Loucy (cell line): Measurements from ENCODE around the gene KAT2B.

Experiments
- H2AFZ ChIP-seq: fragments of 200-600 bp; sonication (generic); 2 replicates; pipeline ENCODE4 v1.6.0; 2016; ENCODE audit warnings: antibody characterized with exemption, mild to moderate bottlenecking, low read length, moderate library complexity
- H3F3A ChIP-seq: fragments of 200-600 bp; 2 replicates; pipeline ENCODE4 v1.6.0; 2016; ENCODE audit warnings: antibody characterized with exemption, low read depth, mild to moderate bottlenecking
- H3K27me3 ChIP-seq: fragments of 200-600 bp; sonication (generic); 2 replicates; pipeline ENCODE4 v1.6.1; 2014; ENCODE audit warnings: low read length, mild to moderate bottlenecking; ENCODE audit not compliant: insufficient read depth, poor library complexity, severe bottlenecking
- H3K36me3 ChIP-seq: fragments of 200-600 bp; sonication (generic); 2 replicates; pipeline ENCODE4 v1.6.1; 2016; ENCODE audit warnings: low read length; ENCODE audit not compliant: insufficient read depth
- H3K4me1 ChIP-seq: fragments of 200-600 bp; sonication (generic); 2 replicates; pipeline ENCODE4 v1.5.1; 2014; ENCODE audit warnings: low read length, mild to moderate bottlenecking; ENCODE audit not compliant: insufficient read depth, poor library complexity, severe bottlenecking
- H3K4me2 ChIP-seq: fragments of 200-600 bp; sonication (generic); 2 replicates; pipeline ENCODE4 v1.6.0; 2014; ENCODE audit warnings: antibody characterized with exemption, low read length, low read depth, mild to moderate bottlenecking; ENCODE audit not compliant: poor library complexity, severe bottlenecking
- H3K4me3 ChIP-seq: fragments of 200-600 bp; sonication (generic); 2 replicates; pipeline ENCODE4 v1.5.1; 2014; ENCODE audit warnings: low read length, mild to moderate bottlenecking, mixed read lengths; ENCODE audit not compliant: poor library complexity, severe bottlenecking
- H3K79me2 ChIP-seq: fragments of 200-600 bp; sonication (generic); 2 replicates; pipeline ENCODE4 v1.6.1; 2014; ENCODE audit warnings: low read length; ENCODE audit not compliant: insufficient read depth
- H3K9ac ChIP-seq: fragments of 200-600 bp; sonication (generic); 2 replicates; pipeline ENCODE4 v1.6.0; 2014; ENCODE audit warnings: mild to moderate bottlenecking, low read depth, low read length, moderate library complexity; ENCODE audit not compliant: poor library complexity, severe bottlenecking
- H3K9me2 ChIP-seq: fragments of 200-600 bp; sonication (generic); replicated peaks from 2 replicates; pipeline ENCODE4 v1.6.1; 2016; ENCODE audit warnings: low read depth, low read length, mixed read lengths
- H3K9me3 ChIP-seq: fragments of 200-600 bp; sonication (generic); 2 replicates; pipeline ENCODE4 v1.6.1; 2014; ENCODE audit warnings: mild to moderate bottlenecking, antibody characterized with exemption, low read length, low read depth; ENCODE audit not compliant: insufficient read depth
- H4K20me1 ChIP-seq: fragments of 200-600 bp; sonication (generic); 2 replicates; pipeline ENCODE4 v1.6.0; 2014; ENCODE audit warnings: antibody characterized with exemption, low read length, mild to moderate bottlenecking; ENCODE audit not compliant: insufficient read depth, poor library complexity, severe bottlenecking
- EZH2phosphoT487 ChIP-seq: fragments of 200-600 bp; IDR thresholded peaks from 2 replicates; pipeline ENCODE4 v1.6.1; 2018; ENCODE audit warnings: antibody characterized with exemption, mild to moderate bottlenecking, moderate library complexity, borderline replicate concordance
- TF ChIP-seq, protein P1 (sequence below): fragments of 200-600 bp; sonication (generic); conservative IDR thresholded peaks from 2 replicates; pipeline ENCODE4 v1.5.1; 2014; ENCODE audit warnings: mild to moderate bottlenecking, antibody characterized with exemption, low read length

Gene KAT2B

DNA sequence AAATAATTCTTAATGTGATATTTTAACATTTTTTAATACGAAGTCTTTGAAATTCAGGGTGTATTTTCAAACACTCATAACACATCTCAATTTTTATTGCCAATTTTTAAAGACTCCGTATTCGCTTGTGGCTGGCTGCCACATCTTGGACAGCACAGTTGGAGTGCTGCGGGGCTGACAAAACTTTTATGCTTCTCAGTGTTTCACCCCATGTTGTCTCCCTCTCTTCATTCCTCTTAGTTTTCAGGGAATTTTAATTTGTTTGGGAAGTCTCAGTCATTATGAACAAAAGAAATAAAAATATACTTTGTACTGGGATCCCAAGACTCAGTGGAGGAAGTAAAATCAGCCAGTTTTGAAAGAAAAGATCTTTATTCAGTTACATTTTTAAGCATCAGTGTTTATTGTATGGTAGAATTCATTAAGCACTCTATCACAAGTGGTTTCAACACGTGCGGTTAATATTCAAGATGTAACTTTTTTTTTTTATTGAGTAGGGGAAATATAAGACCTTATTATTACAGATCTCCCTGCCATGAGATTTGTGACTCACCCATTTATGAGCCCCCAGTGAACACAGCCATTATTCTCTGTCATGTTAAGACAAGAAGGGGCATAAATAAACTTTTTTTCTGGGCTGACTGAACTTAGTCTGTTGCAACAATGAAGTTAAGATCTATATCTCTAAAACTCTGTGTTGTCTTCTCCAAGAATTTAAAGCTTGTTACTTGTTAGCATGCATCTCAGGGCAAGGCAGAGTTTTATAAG lies 26.8 kb downstream of the KAT2B start:
- Histone ChIP-seq H3K9ac (peak overlapping the region; percentile 2), H3K27me3 (no peaks in the 10 kb centered on the region), H4K20me1 (peaks cover 8% of the 10 kb centered on the region), H3K36me3 (no peaks in the 10 kb centered on the region; the same call in 1 of the 2 replicates), H2AFZ (no peak overlapping the region), H3K9me3 (no peaks in the 10 kb centered on the region), H3K4me3 (no peak overlapping the region), H3K79me2 (peaks cover 27% of the 10 kb centered on the region; the same call in 1 of the 2 replicates), H3K9me2 (no peaks in the 10 kb centered on the region), H3K4me1 (peaks cover 15% of the 10 kb centered on the region), H3K4me2 (peak overlapping the region; percentile 19), H3F3A (no peaks in the 10 kb centered on the region; the same call in 1 of the 2 replicates)
- TF ChIP-seq, protein P1, sequence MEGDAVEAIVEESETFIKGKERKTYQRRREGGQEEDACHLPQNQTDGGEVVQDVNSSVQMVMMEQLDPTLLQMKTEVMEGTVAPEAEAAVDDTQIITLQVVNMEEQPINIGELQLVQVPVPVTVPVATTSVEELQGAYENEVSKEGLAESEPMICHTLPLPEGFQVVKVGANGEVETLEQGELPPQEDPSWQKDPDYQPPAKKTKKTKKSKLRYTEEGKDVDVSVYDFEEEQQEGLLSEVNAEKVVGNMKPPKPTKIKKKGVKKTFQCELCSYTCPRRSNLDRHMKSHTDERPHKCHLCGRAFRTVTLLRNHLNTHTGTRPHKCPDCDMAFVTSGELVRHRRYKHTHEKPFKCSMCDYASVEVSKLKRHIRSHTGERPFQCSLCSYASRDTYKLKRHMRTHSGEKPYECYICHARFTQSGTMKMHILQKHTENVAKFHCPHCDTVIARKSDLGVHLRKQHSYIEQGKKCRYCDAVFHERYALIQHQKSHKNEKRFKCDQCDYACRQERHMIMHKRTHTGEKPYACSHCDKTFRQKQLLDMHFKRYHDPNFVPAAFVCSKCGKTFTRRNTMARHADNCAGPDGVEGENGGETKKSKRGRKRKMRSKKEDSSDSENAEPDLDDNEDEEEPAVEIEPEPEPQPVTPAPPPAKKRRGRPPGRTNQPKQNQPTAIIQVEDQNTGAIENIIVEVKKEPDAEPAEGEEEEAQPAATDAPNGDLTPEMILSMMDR, result no peak
- no peak for TF ChIP-seq EZH2phosphoT487

DNA sequence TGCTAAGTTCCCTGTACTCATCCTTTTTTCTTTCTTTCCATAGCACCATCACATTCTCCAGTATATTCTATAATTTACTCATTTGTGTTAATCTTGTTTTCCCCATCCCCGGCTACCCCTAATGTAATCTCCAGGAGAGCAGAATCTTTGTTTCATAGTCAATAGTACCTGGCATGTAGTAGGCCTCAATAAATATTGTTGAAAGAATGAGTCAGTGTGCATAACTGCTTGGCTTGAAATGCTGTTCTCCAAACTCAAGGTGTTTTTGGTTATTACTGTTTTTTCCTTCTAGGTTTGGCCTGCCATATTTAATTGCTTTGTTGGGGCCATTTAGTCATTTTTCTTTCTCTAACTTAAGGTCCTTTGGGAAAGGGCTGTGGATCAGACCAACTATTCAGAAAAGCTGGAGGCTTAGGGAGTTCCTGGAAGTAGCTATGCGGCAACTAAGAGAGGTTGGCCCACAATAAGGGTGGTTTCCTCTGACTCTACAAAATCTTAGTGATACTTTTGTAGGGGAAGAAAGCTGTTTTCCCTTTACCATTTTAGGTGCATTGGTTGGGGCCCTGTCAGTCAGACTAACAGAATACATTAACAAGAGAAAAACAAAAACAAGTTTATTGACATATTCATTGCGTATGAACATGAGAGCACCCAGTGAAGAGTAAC lies 28.4 kb downstream of the KAT2B start:
- peaks cover 23% of the 10 kb centered on the region; the same call in 1 of the 2 replicates for H3K79me2 ChIP-seq

DNA sequence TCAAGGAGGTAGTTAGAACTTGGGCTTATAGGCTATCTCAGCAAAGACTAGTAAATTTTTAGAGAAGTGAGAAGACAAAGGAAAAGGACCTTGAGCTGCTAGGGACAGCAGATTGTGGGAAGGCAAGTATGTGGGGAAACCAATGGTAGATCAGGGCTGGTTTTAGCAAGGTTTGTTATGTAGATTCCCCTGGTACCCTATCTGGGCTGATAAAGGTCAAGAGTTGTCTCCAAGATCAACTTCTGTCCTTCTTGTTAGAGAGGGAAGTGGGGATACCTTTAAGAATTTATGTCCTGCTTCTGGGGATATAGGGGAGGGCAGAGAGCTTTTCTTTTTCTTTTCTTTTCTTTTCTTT lies 28.9 kb downstream of the KAT2B start:
- Histone ChIP-seq H3K9me3 (no peaks in the 10 kb centered on the region), H3K27me3 (no peaks in the 10 kb centered on the region), H2AFZ (no peak overlapping the region), H3K36me3 (peaks cover 3% of the 10 kb centered on the region; the same call in 1 of the 2 replicates), H3K9me2 (no peaks in the 10 kb centered on the region), H3K9ac (no peak overlapping the region), H3K4me2 (no peak overlapping the region), H3K4me3 (no peak overlapping the region), H4K20me1 (peaks cover 8% of the 10 kb centered on the region), H3K79me2 (peaks cover 20% of the 10 kb centered on the region; the same call in 1 of the 2 replicates), H3K4me1 (peaks cover 15% of the 10 kb centered on the region), H3F3A (no peaks in the 10 kb centered on the region; the same call in 1 of the 2 replicates)
- no peak for TF ChIP-seq EZH2phosphoT487
- TF ChIP-seq, protein P1, result no peak

More for the DNA sequence above, 28.4 kb downstream of the KAT2B start:
- H2AFZ ChIP-seq, result no peak overlapping the region
- no peaks in the 10 kb centered on the region; the same call in 1 of the 2 replicates for H3K36me3 ChIP-seq
- no peak for TF ChIP-seq EZH2phosphoT487
- TF ChIP-seq, protein P1, result no peak
- no peaks in the 10 kb centered on the region for H3K27me3 ChIP-seq
- H3K9me2 ChIP-seq, result no peaks in the 10 kb centered on the region
- no peak overlapping the region for H3K4me2 ChIP-seq
- H3K4me1 ChIP-seq, result peaks cover 15% of the 10 kb centered on the region
- peaks cover 8% of the 10 kb centered on the region for H4K20me1 ChIP-seq
- no peaks in the 10 kb centered on the region; the same call in 1 of the 2 replicates for H3F3A ChIP-seq
- no peak overlapping the region for H3K4me3 ChIP-seq
- H3K9me3 ChIP-seq, result no peaks in the 10 kb centered on the region
- no peak overlapping the region for H3K9ac ChIP-seq
